K562 (cell line): ENCODE data around the gene RNH1. TPM values are rescaled to one million over a fixed set of nuclear protein-coding genes. Genes with fewer than 3 reads are reported as not detected.
A peak's percentile ranks its signal among the peaks of the same experiment; 100 is the strongest.

Source experiments
- CCNT2 ChIP-seq: IDR thresholded peaks from 2 replicates; pipeline ENCODE4 v1.6.1; 2011; ENCODE audit warnings: borderline replicate concordance, low read depth, mild to moderate bottlenecking, moderate library complexity, mixed read lengths, low read length; ENCODE audit not compliant: insufficient read length; ENCODE audit errors: extremely low read depth
- CREM ChIP-seq: IDR thresholded peaks from 2 replicates; pipeline ENCODE4 v1.6.1; 2014; ENCODE audit warnings: antibody characterized with exemption, low read depth
- GABPA ChIP-seq: fragments of 200-800 bp; sonication (Bioruptor generic); conservative IDR thresholded peaks from 2 replicates; pipeline ENCODE4 v1.6.1; 2016; ENCODE audit warnings: low read depth, missing genetic modification characterization, missing compliant biosample characterization
- HNRNPL ChIP-seq: fragments of 200-400 bp; formaldehyde crosslinking; IDR thresholded peaks from 2 replicates; pipeline ENCODE4 v1.6.1; 2017; ENCODE audit warnings: low read depth, mild to moderate bottlenecking, low read length
- MTA3 ChIP-seq: fragments of 450-650 bp; formaldehyde crosslinking; IDR thresholded peaks from 2 replicates; pipeline ENCODE4 v1.6.1; 2017; ENCODE audit warnings: mild to moderate bottlenecking, borderline replicate concordance
- NR2C2 ChIP-seq, 2 experiments: fragments of 200-800 bp in 1 of 2; sonication (Bioruptor generic) in 1 of 2; sonication (generic) in 1 of 2; formaldehyde crosslinking in 1 of 2; IDR thresholded peaks; 2 replicates each; pipeline versions ENCODE4 v1.6.1 to v1.8.0; 2016 to 2022; ENCODE audit warnings: mild to moderate bottlenecking in 1 of 2, missing compliant biosample characterization in 1 of 2, missing genetic modification characterization in 1 of 2, missing genetic modification reagents in 1 of 2
- POLR2AphosphoS5 ChIP-seq: IDR thresholded peaks from 2 replicates; pipeline ENCODE4 v1.6.1; 2011; ENCODE audit warnings: mild to moderate bottlenecking, low read depth, low read length, moderate library complexity; ENCODE audit not compliant: control insufficient read depth, insufficient read depth
- YY1 ChIP-seq, 3 experiments: IDR thresholded peaks; 2 replicates each; pipeline ENCODE4 v1.6.1; 2011; ENCODE audit warnings: low read length in 2 of 3, mild to moderate bottlenecking in 2 of 3, moderate library complexity in 2 of 3, borderline replicate concordance in 1 of 3, control low read depth in 1 of 3, low read depth in 1 of 3; ENCODE audit not compliant: insufficient read depth in 3 of 3, insufficient replicate concordance in 2 of 3, control insufficient read depth in 1 of 3, insufficient read length in 1 of 3; ENCODE audit errors: extremely low read depth in 1 of 3
- ZNF354B ChIP-seq: fragments of 250-450 bp; sonication (Bioruptor Pico); IDR thresholded peaks from 2 replicates; pipeline ENCODE4 v1.4.0; 2020
- polyA plus RNA-seq, 8 experiments: library from polyadenylated mRNA; depleted of rRNA in 4 of 8; stranded (reverse) in 5 of 8; unstranded in 3 of 8; fragments of >200 nt; fragmentation: Nextera tagmentation in 2 of 8; fragmentation: Illumina TruSeq in 1 of 8; extraction: Ambion mirVana in 2 of 8; extraction: Trizol in 1 of 8; gene quantifications; 2 replicates each; pipeline versions ENCODE4 v1.2.1 to v1.2.3, GENCODE V29; 2011 to 2014; ENCODE audit warnings: inconsistent platforms in 1 of 8, missing spikeins in 1 of 8
- total RNA-seq, 7 experiments: library from RNA; depleted of rRNA in 6 of 7; stranded (reverse); fragments of >200 nt in 6 of 7; fragmentation: Illumina TruSeq in 2 of 7; extraction: Trizol in 2 of 7; gene quantifications; 2 replicates each; pipeline versions ENCODE4 v1.2.1 to v1.2.3, GENCODE V29; 2011 to 2021; ENCODE audit warnings: low replicate concordance in 1 of 7
- TF ChIP-seq, protein P1 (sequence below), 2 experiments: IDR thresholded peaks in 1 of 2; conservative IDR thresholded peaks in 1 of 2; 2 replicates each; pipeline ENCODE4 v1.6.1; 2016; ENCODE audit warnings: low read depth in 2 of 2, mild to moderate bottlenecking in 1 of 2, missing compliant biosample characterization in 1 of 2, missing genetic modification characterization in 1 of 2, moderate library complexity in 1 of 2
- TF ChIP-seq, protein P2 (sequence below), 2 experiments: IDR thresholded peaks; 2 replicates each; pipeline ENCODE4 v1.6.1; 2012; ENCODE audit warnings: improper control_type of control experiment in 2 of 2, low read depth in 2 of 2, low read length in 2 of 2, borderline replicate concordance in 1 of 2
- TF ChIP-seq, protein P3 (sequence below): fragments of 450-650 bp; formaldehyde crosslinking; IDR thresholded peaks from 2 replicates; pipeline ENCODE4 v1.4.0; 2020; ENCODE audit warnings: mild to moderate bottlenecking, moderate library complexity
- TF ChIP-seq, protein P4 (sequence below): fragments of 250-450 bp; sonication (Bioruptor Pico); IDR thresholded peaks from 2 replicates; pipeline ENCODE4 v1.5.1; 2021; ENCODE audit warnings: mild to moderate bottlenecking

Gene RNH1
- total and polyA plus RNA-seq, 9 of the 15 experiments (the other 6 are each of a cell fraction or from before 2014, with no cell fraction given): 2.5 to 160 (median 44.3) TPM

DNA sequence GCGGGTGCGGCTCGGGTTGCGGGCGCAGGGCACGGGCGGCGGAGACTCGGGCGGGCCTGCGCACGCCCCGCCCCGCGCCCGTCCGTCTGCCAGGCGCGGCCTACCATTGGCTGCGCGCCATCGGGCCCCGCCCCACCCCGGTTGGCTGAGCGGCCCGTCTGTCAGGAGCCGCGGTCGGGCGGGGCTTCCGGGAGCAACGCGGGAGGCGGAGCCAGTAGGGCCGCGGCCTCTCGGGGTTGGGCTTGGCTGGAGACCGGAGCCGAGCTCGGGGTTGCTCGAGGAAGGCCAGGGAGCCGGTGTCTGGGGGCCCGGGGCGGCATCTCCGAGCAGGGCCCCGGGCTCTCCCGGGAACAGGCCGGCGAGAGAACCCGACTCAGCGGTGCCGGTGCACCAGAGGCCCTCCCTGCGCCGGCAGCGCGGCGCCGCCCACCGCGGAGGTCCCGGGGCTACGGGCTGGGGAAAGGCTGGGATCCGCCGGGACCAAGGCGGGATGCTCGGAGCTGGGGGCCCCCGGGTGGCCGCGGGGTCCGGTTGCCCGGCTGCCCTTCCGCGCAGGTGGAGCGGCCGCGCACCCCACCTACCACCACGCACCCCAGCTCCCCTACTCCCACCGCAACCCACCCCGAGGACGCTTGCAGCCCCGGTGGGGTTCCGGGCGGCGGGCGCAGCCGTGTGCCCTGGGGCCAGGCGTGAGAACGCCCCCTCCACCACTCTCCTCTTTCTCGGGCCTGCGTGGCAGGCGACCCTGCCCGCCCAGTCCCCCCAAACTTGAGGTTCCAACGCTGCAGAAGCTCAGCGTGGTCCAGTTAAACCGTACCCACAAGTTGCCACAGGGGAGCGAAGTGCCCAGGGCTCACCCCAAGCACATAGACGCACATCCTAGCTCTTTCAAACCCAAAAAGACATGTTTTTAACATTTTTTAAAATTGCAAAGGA is 28.7 kb upstream of the RNH1 start, which contains the start of gene HRAS (continued):
- TF ChIP-seq, protein P1, sequence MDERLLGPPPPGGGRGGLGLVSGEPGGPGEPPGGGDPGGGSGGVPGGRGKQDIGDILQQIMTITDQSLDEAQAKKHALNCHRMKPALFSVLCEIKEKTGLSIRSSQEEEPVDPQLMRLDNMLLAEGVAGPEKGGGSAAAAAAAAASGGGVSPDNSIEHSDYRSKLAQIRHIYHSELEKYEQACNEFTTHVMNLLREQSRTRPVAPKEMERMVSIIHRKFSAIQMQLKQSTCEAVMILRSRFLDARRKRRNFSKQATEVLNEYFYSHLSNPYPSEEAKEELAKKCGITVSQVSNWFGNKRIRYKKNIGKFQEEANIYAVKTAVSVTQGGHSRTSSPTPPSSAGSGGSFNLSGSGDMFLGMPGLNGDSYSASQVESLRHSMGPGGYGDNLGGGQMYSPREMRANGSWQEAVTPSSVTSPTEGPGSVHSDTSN (CRISPR knock-in tag; IDR thresholded peaks at IDR 0.05; ENCODE audit: low read depth): peak; percentile 96
- TF ChIP-seq, protein P1 (tag; conservative IDR thresholded peaks at IDR 0.05; ENCODE audit: low read depth): peak; percentile 86
- peak; percentile 14; the same call in 1 of the 2 replicates for TF ChIP-seq CREM
- TF ChIP-seq GABPA: peak; percentile 94
- TF ChIP-seq, protein P2, sequence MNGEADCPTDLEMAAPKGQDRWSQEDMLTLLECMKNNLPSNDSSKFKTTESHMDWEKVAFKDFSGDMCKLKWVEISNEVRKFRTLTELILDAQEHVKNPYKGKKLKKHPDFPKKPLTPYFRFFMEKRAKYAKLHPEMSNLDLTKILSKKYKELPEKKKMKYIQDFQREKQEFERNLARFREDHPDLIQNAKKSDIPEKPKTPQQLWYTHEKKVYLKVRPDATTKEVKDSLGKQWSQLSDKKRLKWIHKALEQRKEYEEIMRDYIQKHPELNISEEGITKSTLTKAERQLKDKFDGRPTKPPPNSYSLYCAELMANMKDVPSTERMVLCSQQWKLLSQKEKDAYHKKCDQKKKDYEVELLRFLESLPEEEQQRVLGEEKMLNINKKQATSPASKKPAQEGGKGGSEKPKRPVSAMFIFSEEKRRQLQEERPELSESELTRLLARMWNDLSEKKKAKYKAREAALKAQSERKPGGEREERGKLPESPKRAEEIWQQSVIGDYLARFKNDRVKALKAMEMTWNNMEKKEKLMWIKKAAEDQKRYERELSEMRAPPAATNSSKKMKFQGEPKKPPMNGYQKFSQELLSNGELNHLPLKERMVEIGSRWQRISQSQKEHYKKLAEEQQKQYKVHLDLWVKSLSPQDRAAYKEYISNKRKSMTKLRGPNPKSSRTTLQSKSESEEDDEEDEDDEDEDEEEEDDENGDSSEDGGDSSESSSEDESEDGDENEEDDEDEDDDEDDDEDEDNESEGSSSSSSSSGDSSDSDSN (IDR thresholded peaks at IDR 0.05; ENCODE audit: borderline replicate concordance in 1 of 2, low read depth in 2 of 2, low read length in 2 of 2): peak; percentile 84 to 92
- TF ChIP-seq NR2C2 (CRISPR knock-in tag; IDR thresholded peaks at IDR 0.05): no peak
- TF ChIP-seq NR2C2 (tag; IDR thresholded peaks at IDR 0.05): peak; percentile 34; the same call in 1 of the 2 replicates
- TF ChIP-seq YY1 (IDR thresholded peaks at IDR 0.05; ENCODE audit: borderline replicate concordance in 1 of 3, control insufficient read depth in 1 of 3, extremely low read depth in 1 of 3, insufficient read depth in 3 of 3, insufficient read length in 1 of 3, insufficient replicate concordance in 2 of 3, low read depth in 1 of 3, low read length in 2 of 3): peak in 2 of 3 experiments; percentile 30 to 50
- TF ChIP-seq POLR2AphosphoS5: peak; percentile 63
- TF ChIP-seq ZNF354B (CRISPR knock-in tag): no peak
- TF ChIP-seq MTA3: peak; percentile 53; the same call in 1 of the 2 replicates
- TF ChIP-seq, protein P3, sequence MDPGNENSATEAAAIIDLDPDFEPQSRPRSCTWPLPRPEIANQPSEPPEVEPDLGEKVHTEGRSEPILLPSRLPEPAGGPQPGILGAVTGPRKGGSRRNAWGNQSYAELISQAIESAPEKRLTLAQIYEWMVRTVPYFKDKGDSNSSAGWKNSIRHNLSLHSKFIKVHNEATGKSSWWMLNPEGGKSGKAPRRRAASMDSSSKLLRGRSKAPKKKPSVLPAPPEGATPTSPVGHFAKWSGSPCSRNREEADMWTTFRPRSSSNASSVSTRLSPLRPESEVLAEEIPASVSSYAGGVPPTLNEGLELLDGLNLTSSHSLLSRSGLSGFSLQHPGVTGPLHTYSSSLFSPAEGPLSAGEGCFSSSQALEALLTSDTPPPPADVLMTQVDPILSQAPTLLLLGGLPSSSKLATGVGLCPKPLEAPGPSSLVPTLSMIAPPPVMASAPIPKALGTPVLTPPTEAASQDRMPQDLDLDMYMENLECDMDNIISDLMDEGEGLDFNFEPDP (CRISPR knock-in tag): no peak
- TF ChIP-seq HNRNPL: peak; percentile 29; the same call in 1 of the 2 replicates
- peak; percentile 56 for TF ChIP-seq CCNT2
- TF ChIP-seq, protein P4, sequence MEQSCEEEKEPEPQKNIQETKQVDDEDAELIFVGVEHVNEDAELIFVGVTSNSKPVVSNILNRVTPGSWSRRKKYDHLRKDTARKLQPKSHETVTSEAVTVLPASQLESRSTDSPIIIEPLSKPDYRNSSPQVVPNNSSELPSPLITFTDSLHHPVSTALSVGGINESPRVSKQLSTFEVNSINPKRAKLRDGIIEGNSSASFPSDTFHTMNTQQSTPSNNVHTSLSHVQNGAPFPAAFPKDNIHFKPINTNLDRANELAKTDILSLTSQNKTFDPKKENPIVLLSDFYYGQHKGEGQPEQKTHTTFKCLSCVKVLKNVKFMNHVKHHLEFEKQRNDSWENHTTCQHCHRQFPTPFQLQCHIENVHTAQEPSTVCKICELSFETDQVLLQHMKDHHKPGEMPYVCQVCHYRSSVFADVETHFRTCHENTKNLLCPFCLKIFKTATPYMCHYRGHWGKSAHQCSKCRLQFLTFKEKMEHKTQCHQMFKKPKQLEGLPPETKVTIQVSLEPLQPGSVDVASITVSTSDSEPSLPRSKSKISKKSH (CRISPR knock-in tag): no peak
